C4-2B (cell line): ENCODE data around the gene OGFOD1.

Experiments
- CTCF ChIP-seq: fragments of 450-650 bp; conservative IDR thresholded peaks from 2 replicates; pipeline ENCODE4 v1.5.1; 2017; ENCODE audit warnings: mild to moderate bottlenecking
- ZFX ChIP-seq: fragments of 450-650 bp; IDR thresholded peaks from 2 replicates; pipeline ENCODE4 v1.6.1; 2017

GRCh38 chr16:56413381-56413780, 38.0 kb upstream of the OGFOD1 start:
- TF ChIP-seq ZFX = no peak
- TF ChIP-seq CTCF = no peak
